Erythroblast (primary cell): ENCODE measurements around the gene ZNF394.

Source experiments
- GATA1 ChIP-seq: IDR thresholded peaks from 2 replicates; pipeline ENCODE4 v1.6.1; 2011; ENCODE audit warnings: low read depth, mild to moderate bottlenecking, control low read depth, low read length, moderate library complexity
- POLR2A ChIP-seq: IDR thresholded peaks from 2 replicates; pipeline ENCODE4 v1.6.1; 2011; ENCODE audit warnings: mild to moderate bottlenecking, low read length

- no peak for TF ChIP-seq POLR2A
- TF ChIP-seq GATA1 = no peak
Observed at GRCh38 chr7:99447943-99448342, 52.1 kb downstream of the ZNF394 start.
